AG04449 (cell line): ENCODE measurements around the gene ERLEC1.
A peak's percentile ranks its signal among the peaks of the same experiment; 100 is the strongest.

Source experiments
- CTCF ChIA-PET: fragments of 350-600 bp; formaldehyde crosslinking; extraction: SDS; loops from one replicate; lab custom pipeline; 2021; ENCODE audit warnings: antibody characterized with exemption; lab: Yijun Ruan, JAX
- POLR2A ChIA-PET: fragments of 400-600, 350-600 bp; formaldehyde crosslinking; extraction: SDS; loops from one replicate; lab custom pipeline; 2020; ENCODE audit warnings: antibody characterized with exemption, inconsistent platforms; lab: Yijun Ruan, JAX
- DNase-seq: peaks from one replicate; pipeline ENCODE4 v3.0.0-alpha.2; 2010; ENCODE audit warnings: low read depth, low spot score
- H3K4me3 ChIP-seq: 2 replicates; pipeline ENCODE4 v1.5.1; 2011; ENCODE audit warnings: low read depth, mild to moderate bottlenecking, control low read depth, low read length
- CTCF ChIP-seq: IDR thresholded peaks from one replicate; pipeline ENCODE4 v1.5.1; 2011; ENCODE audit warnings: mild to moderate bottlenecking, moderate library complexity, low read length, control low read depth, inconsistent platforms; ENCODE audit not compliant: insufficient read depth; ENCODE audit errors: missing control alignments

The ERLEC1 gene

GRCh38 chr2:53765767-53766166 is 21.1 kb upstream of the ERLEC1 start:
- DNase-seq: no peak
- TF ChIP-seq CTCF: no peak
- H3K4me3 ChIP-seq: no peak overlapping the region
- CTCF ChIA-PET: no interaction called here
- POLR2A ChIA-PET: no interaction called here

- H3K4me3 ChIP-seq: peak within 1 kb of the TSS; percentile 77
- POLR2A ChIA-PET: interaction anchor here (0.7 to 0.9 kb wide), 2 partner anchors 16 to 19 kb away, joined by 3 read pairs; partner anchors contain the start of genes ASB3 and ERLEC1
- DNase-seq: no peak
- CTCF ChIA-PET: interaction anchor here (0.7 to 1.8 kb wide), 4 partner anchors 9 to 28 kb away, joined by 3 to 10 read pairs (median 6); partner anchors contain the start of genes ASB3 and ERLEC1
- TF ChIP-seq CTCF: peak; percentile 49
Measured at GRCh38 chr2:53767405-53768241, 19.2 kb upstream of the ERLEC1 start, which contains the start of gene CHAC2. Gene CHAC2, plus strand, starts transcription at chr2:53767804. Its CDS starts 83 bp downstream, at chr2:53767887.

GRCh38 chr2:53768242-53768542 is 18.7 kb upstream of the ERLEC1 start:
- DNase-seq: no peak
- ChIA-PET CTCF (interaction anchor here (1.6 to 1.8 kb wide), 2 partner anchors 9 to 19 kb away, joined by 10 read pairs; partner anchors contain the start of genes ASB3 and ERLEC1), POLR2A (interaction anchor here (0.7 kb wide), 1 partner anchor 17 kb away, joined by 3 read pairs; no protein-coding TSS in a partner anchor)
- peak overlapping the region; percentile 77 for H3K4me3 ChIP-seq
- no peak for TF ChIP-seq CTCF

GRCh38 chr2:53769318-53769945 is 17.4 kb upstream of the ERLEC1 start:
- ChIA-PET POLR2A (no interaction called here), CTCF (interaction anchor here (1.0 kb wide), 1 partner anchor 17 kb away, joined by 3 read pairs; the partner anchor contains the start of genes ASB3 and ERLEC1)
- H3K4me3 ChIP-seq: no peak overlapping the region
- no peak for DNase-seq
- no peak for TF ChIP-seq CTCF

GRCh38 chr2:53770264-53770663 is 16.6 kb upstream of the ERLEC1 start:
- CTCF ChIA-PET: interaction anchor here (1.0 kb wide), 1 partner anchor 16 kb away, joined by 3 read pairs; the partner anchor contains the start of genes ASB3 and ERLEC1
- no peak for DNase-seq
- H3K4me3 ChIP-seq: no peak overlapping the region

More at GRCh38 chr2:53770264-53770663, 16.6 kb upstream of the ERLEC1 start:
- no peak for TF ChIP-seq CTCF
- POLR2A ChIA-PET: no interaction called here
